G401 (cell line): ENCODE results near the gene NCDN. TPM values are rescaled to one million over a fixed set of nuclear protein-coding genes. Genes with fewer than 3 reads are reported as not detected.

Experiments
- DNase-seq: peaks from one replicate; pipeline ENCODE4 v3.0.0-alpha.2; 2015; ENCODE audit warnings: low spot score
- in situ Hi-C: cut with HindIII; loops from 2 replicates; pipeline ENCODE4 v1.10.0; 2016; ENCODE audit warnings: low sequenced_read_pairs, mixed read lengths
- total RNA-seq: library from RNA; depleted of rRNA; stranded (reverse); fragments of >200 nt; shearing (Covaris generic); gene quantifications from 2 replicates; pipeline ENCODE4 v1.2.3, GENCODE V29; 2014; rRNA removed

NCDN gene
- total RNA-seq, 1 experiment from 2014 or later = 19.2 TPM

GRCh38 chr1:35611655-35612054 lies 54.1 kb downstream of the NCDN start:
- in situ Hi-C loops = no loop called here
- no peak for DNase-seq

- no peak for DNase-seq
- in situ Hi-C loops = no loop called here
Measured at GRCh38 chr1:35615440-35615839, 57.8 kb downstream of the NCDN start.

Other genes starting within 250 kb of the NCDN start
- gene KIAA0319L, start 396 bp upstream of the NCDN start, total RNA-seq = 25.5 and 31.1 TPM in 2 replicates
- gene TFAP2E, start 15.5 kb downstream of the NCDN start, total RNA-seq = not detected in 2 replicates
- gene PSMB2, start 83.7 kb downstream of the NCDN start, total RNA-seq = 99.8 and 124 TPM in 2 replicates
- gene C1orf216, start 161.1 kb downstream of the NCDN start, total RNA-seq = 18.0 and 18.4 TPM in 2 replicates
- gene CLSPN, start 212.2 kb downstream of the NCDN start, total RNA-seq = 14.3 and 25.1 TPM in 2 replicates